Measurements from ENCODE around the gene PBX4.

PBX4 gene

GRCh38 chr19:19540715-19541515 is 77.6 kb downstream of the PBX4 start:
- DNase-seq (ENCODE audit: low read depth in 2 of 2) = peak; percentile 50 to 59

GRCh38 chr19:19540064-19540714 is 78.3 kb downstream of the PBX4 start:
- peak; percentile 57 to 62 for DNase-seq (ENCODE audit: low read depth in 2 of 2)

- no peak for DNase-seq (ENCODE audit: low read depth in 2 of 2)
These were observed 78.8 kb downstream of the PBX4 start for GRCh38 chr19:19539698-19540063.

GRCh38 chr19:19538785-19539166 is 79.7 kb downstream of the PBX4 start:
- no peak for DNase-seq (ENCODE audit: low read depth in 2 of 2)

- DNase-seq (ENCODE audit: low read depth in 2 of 2) = no peak
These were observed 80.3 kb downstream of the PBX4 start, which contains the start of gene CILP2 for GRCh38 chr19:19538061-19538784. CILP2 (plus strand) TSS chr19:19538265; CDS start chr19:19538350, 85 bp downstream.

GRCh38 chr19:19537075-19538048 is 81.1 kb downstream of the PBX4 start:
- peak in 1 of 2 donors; percentile 23 for DNase-seq (ENCODE audit: low read depth in 2 of 2)

- no peak for DNase-seq (ENCODE audit: low read depth in 2 of 2)
These were observed 82.9 kb downstream of the PBX4 start for GRCh38 chr19:19535311-19536191.

- DNase-seq (ENCODE audit: low read depth in 2 of 2) = no peak
These were observed 83.8 kb downstream of the PBX4 start for GRCh38 chr19:19534556-19535265.

- no peak for DNase-seq (ENCODE audit: low read depth in 2 of 2)
These were observed 84.6 kb downstream of the PBX4 start for GRCh38 chr19:19533841-19534240.

- DNase-seq (ENCODE audit: low read depth in 2 of 2) = no peak
These were observed 85.4 kb downstream of the PBX4 start for GRCh38 chr19:19532806-19533701.

GRCh38 chr19:19531951-19532805 is 86.3 kb downstream of the PBX4 start:
- peak; percentile 55 to 74 for DNase-seq (ENCODE audit: low read depth in 2 of 2)

GRCh38 chr19:19530889-19531288 is 87.6 kb downstream of the PBX4 start:
- no peak for DNase-seq (ENCODE audit: low read depth in 2 of 2)

- no peak for DNase-seq (ENCODE audit: low read depth in 2 of 2)
These were observed 88.1 kb downstream of the PBX4 start for GRCh38 chr19:19530423-19530804.

GRCh38 chr19:19529783-19530422 is 88.6 kb downstream of the PBX4 start:
- DNase-seq (ENCODE audit: low read depth in 2 of 2) = no peak

GRCh38 chr19:19528721-19529490 is 89.6 kb downstream of the PBX4 start, which contains the start of gene YJEFN3:
YJEFN3 (plus strand) TSS chr19:19528911; CDS start chr19:19528933, 22 bp downstream.
- DNase-seq (ENCODE audit: low read depth in 2 of 2) = no peak
